GM12878 (cell line): Measurements from ENCODE around the gene HMGCLL1.

Experiments
- BACH1 ChIP-seq: fragments of 450-650 bp; IDR thresholded peaks from 2 replicates; pipeline ENCODE4 v1.6.1; 2017; ENCODE audit warnings: mild to moderate bottlenecking, borderline replicate concordance
- CTCF ChIP-seq, 3 experiments: IDR thresholded peaks in 2 of 3; conservative IDR thresholded peaks in 1 of 3; 2 replicates each; pipeline ENCODE4 v1.5.1; 2011; ENCODE audit warnings: low read depth in 3 of 3, low read length in 3 of 3, mild to moderate bottlenecking in 3 of 3, control low read depth in 2 of 3, moderate library complexity in 2 of 3, inconsistent platforms in 1 of 3, mixed read lengths in 1 of 3; ENCODE audit not compliant: control insufficient read depth in 2 of 3, insufficient read depth in 1 of 3; ENCODE audit errors: extremely low read depth in 1 of 3
- FOXM1 ChIP-seq: IDR thresholded peaks from 2 replicates; pipeline ENCODE4 v1.6.1; 2012; ENCODE audit warnings: low read depth, mild to moderate bottlenecking, inconsistent platforms, low read length, moderate library complexity
- RAD51 ChIP-seq: fragments of 450-650 bp; IDR thresholded peaks from 2 replicates; pipeline ENCODE4 v1.6.1; 2016; ENCODE audit warnings: moderate library complexity, mild to moderate bottlenecking, inconsistent platforms

- TF ChIP-seq FOXM1 (no peak), CTCF (IDR thresholded peaks at IDR 0.05 in 2 of 3, conservative IDR thresholded peaks at IDR 0.05 in 1 of 3; ENCODE audit: control insufficient read depth in 2 of 3, extremely low read depth in 1 of 3, insufficient read depth in 1 of 3, low read depth in 3 of 3, low read length in 3 of 3) (no peak), RAD51 (no peak), BACH1 (no peak)
Measured at GRCh38 chr6:55601120-55601519, 22.1 kb upstream of the HMGCLL1 start.
